ENCODE results near the gene MYRF.

Gene MYRF

GRCh38 chr11:61828379-61828628, 75.9 kb downstream of the MYRF start:
- DNase-seq, result no peak

DNA sequence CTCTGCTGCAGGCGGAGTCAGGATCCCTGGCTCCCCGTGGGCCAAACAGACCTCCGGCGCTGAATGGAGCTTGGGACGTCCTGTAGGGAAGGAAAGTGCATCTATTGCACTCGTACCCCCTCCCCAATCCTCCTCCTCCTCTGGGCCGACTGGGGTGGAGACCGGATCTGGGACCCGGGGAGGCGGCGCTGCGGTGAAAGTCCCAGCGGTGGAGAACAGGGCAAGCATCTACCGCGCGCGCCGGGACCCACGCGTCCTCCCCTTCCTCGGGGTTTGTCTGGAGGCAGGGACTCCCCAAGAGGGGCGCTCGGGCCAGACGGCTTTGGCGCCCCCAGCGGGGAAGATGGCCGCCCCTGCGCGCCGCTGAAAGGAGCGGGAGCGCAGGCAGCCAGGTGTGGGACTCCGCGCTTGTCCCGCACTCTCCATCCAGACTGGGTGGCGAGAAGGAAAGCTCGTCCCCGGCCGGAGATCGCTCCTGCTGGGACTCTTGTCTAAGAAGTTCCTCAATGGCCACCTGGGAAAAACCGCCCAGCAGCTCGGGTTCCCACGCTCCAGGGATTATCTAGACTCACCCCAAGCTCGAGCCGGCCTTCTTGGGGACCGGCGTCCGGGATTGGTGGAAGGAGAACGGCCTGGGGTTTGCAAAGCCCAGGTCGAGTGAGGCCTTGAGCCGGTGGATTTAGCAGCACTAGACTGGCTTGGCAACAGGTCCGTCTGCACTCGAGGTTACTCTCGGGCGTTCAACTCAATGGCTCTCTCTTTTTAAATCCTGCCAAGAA, 76.4 kb downstream of the MYRF start:
- DNase-seq, result no peak

- DNase-seq, result no peak
These were observed 77.4 kb downstream of the MYRF start for GRCh38 chr11:61829806-61830205.

GRCh38 chr11:61830237-61831105, 78.0 kb downstream of the MYRF start:
- no peak for DNase-seq

DNA sequence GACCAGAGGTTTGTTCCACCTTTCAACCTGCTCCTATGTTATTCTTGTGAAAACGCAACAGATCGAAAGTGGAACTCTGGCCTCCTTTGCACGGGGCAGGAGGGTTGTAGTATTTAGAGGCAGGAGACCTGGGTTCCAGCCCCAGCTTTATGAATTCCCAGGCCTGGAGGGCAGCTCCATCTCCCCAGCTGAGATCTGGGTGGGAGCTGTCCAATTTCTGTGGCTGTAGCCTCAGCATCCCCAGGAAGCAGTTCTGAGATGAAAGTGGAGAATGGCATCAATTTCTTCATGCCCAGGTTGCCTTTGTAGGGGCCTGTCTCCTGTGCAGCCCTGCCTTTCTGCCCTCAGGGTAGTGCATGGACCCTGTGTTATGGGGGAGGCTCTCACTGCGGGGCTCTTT, 79.8 kb downstream of the MYRF start:
- no peak for DNase-seq

DNA sequence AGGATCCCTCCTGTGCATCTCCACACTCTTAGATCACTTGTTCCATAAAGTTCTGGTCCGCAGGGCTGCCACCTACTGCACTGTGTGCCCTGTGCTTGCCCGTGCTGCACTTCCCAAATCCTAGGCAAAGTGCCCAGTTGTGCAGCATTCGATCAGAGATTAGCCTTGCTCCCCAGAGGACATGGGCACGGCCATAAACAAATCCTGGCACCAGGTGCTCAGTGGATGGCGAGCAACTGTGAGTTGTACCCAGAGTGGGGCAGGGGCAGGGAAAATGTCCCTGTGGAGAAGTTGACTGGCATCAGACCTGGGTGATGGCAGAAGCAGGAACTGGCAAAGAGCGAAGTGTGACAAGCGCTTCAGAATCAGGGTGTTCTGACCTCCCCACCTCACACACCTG, 80.3 kb downstream of the MYRF start:
- DNase-seq, result no peak

DNA sequence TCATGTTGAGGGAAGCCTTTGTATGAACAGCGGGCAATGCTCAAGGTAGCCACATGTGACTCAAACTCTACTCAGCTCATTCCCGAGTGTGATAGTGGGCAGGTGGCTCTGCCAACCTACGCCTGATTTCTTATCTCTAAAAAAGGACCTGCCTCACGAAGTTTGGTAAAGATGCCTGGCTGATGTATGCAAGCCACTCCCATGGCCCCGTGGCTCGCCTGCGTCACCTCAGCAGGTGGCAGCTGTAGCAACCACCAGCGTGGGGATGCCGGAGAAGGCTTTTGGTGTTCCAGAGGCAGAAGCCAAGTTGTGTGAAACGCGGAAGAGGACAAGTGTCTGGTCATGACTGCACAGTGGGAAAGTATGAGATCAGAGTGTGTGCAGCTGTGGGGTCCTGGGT, 81.0 kb downstream of the MYRF start:
- DNase-seq, result no peak

DNA sequence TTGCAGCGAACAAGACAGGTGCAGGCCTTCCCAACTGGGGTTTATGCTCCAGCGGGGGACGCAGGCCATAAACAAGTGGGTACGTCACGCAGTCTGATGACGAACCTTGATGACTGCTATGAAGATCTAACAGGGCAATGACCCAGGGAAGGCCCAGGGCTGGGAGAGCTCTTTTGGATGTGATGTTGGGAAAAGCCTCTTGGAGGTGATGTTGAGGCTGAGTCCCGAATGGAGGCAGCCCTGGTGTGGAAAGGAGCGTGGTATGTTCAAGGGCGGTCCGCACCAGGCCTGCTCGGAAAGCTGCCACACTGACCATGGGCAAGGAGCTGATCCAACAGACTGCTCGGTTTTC, 81.5 kb downstream of the MYRF start:
- no peak for DNase-seq

GRCh38 chr11:61834278-61835048, 82.0 kb downstream of the MYRF start:
- DNase-seq, result no peak

- DNase-seq, result no peak
These were observed 83.8 kb downstream of the MYRF start for GRCh38 chr11:61836193-61836592.

DNA sequence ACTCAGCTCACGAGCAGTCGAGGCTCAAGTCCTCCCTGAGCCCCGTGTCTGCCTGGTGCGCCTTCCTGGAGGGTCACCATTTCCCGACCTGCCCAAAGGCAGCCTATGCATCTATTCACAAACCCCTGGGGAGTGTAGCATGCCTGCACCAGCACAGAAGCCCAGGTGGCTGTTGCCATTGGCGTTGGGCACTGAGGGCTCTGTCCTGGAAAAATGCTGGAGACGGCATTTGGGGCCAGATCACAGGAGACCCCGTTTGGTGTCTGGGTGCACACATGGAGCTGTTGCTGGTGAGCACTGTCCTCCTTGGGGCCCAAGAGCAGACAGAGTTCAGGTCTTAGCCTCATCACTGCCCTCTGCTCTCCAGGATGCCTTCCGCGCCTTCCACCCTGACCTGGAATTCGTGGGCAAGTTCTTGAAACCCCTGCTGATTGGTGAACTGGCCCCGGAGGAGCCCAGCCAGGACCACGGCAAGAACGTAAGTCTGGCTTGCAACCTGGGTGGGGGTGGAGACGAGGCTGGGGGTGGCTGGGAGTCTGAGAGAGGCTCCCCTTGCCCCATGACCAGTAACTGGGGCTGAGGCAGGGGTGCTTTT, 85.1 kb downstream of the MYRF start:
- DNase-seq, result no peak
